Mesendoderm (in vitro differentiated cells): ENCODE measurements around the gene TARS2.

Experiments
- DNase-seq: peaks from one replicate; pipeline ENCODE4 v3.0.0; 2013
- H2AK5ac ChIP-seq: 2 replicates; pipeline ENCODE4 v1.6.1; 2013; ENCODE audit warnings: low read length, inconsistent platforms
- H2BK120ac ChIP-seq: 2 replicates; pipeline ENCODE4 v1.6.1; 2013; ENCODE audit warnings: low read depth, mild to moderate bottlenecking, low read length, moderate library complexity, mixed read lengths
- H2BK15ac ChIP-seq: replicated peaks from 2 replicates; pipeline ENCODE4 v1.6.1; 2013; ENCODE audit warnings: low read depth, mild to moderate bottlenecking, moderate library complexity
- H2BK5ac ChIP-seq: 2 replicates; pipeline ENCODE4 v1.6.1; 2013; ENCODE audit warnings: low read length, inconsistent platforms
- H3K18ac ChIP-seq: 2 replicates; pipeline ENCODE4 v1.6.1; 2013; ENCODE audit warnings: mild to moderate bottlenecking, low read length, mixed read lengths
- H3K23ac ChIP-seq: one replicate; pipeline ENCODE4 v1.6.1; 2013; ENCODE audit warnings: low read length
- H3K27ac ChIP-seq: 2 replicates; pipeline ENCODE4 v1.5.1; 2013; ENCODE audit warnings: low read depth, mild to moderate bottlenecking, inconsistent platforms, low read length, moderate library complexity
- H3K27me3 ChIP-seq: 2 replicates; pipeline ENCODE4 v1.6.1; 2013; ENCODE audit warnings: low read length, control low read depth, mild to moderate bottlenecking, inconsistent platforms; ENCODE audit not compliant: insufficient read depth, poor library complexity
- H3K36me3 ChIP-seq: 2 replicates; pipeline ENCODE4 v1.6.1; 2013; ENCODE audit warnings: low read length, inconsistent platforms; ENCODE audit not compliant: control insufficient read depth, insufficient read depth
- H3K4ac ChIP-seq: one replicate; pipeline ENCODE4 v1.6.1; 2013; ENCODE audit warnings: low read depth, mild to moderate bottlenecking, low read length, moderate library complexity
- H3K4me1 ChIP-seq: 2 replicates; pipeline ENCODE4 v1.6.1; 2013; ENCODE audit warnings: low read depth, low read length, inconsistent platforms; ENCODE audit not compliant: control insufficient read depth
- H3K4me2 ChIP-seq: 2 replicates; pipeline ENCODE4 v1.6.1; 2013; ENCODE audit warnings: low read length
- H3K4me3 ChIP-seq: 2 replicates; pipeline ENCODE4 v1.5.1; 2013; ENCODE audit warnings: mild to moderate bottlenecking, low read length
- H3K56ac ChIP-seq: one replicate; pipeline ENCODE4 v1.6.1; 2013; ENCODE audit warnings: low read length
- H3K79me1 ChIP-seq: 2 replicates; pipeline ENCODE4 v1.6.1; 2013; ENCODE audit warnings: low read length, inconsistent platforms
- H3K79me2 ChIP-seq: 2 replicates; pipeline ENCODE4 v1.6.1; 2013; ENCODE audit warnings: mild to moderate bottlenecking, low read length; ENCODE audit not compliant: control insufficient read depth, insufficient read depth
- H3K9ac ChIP-seq: 2 replicates; pipeline ENCODE4 v1.6.1; 2013; ENCODE audit warnings: low read length, inconsistent platforms
- H4K5ac ChIP-seq: one replicate; pipeline ENCODE4 v1.6.1; 2013; ENCODE audit warnings: low read length
- H4K8ac ChIP-seq: one replicate; pipeline ENCODE4 v1.6.1; 2013; ENCODE audit warnings: low read depth, mild to moderate bottlenecking, control low read depth, low read length, moderate library complexity
- WGBS: extraction: QIAGEN DNeasy Blood & Tissue Kit; methylation state at CpG from one replicate; pipeline ENCODE4 v1.1.7; 2013; ENCODE audit warnings: low lambda C conversion rate, missing lambda C conversion rate; ENCODE audit not compliant: insufficient coverage; ENCODE audit errors: extremely low coverage; 5-methylcytosine and 5-hydroxymethylcytosine counted together

Gene TARS2

DNA sequence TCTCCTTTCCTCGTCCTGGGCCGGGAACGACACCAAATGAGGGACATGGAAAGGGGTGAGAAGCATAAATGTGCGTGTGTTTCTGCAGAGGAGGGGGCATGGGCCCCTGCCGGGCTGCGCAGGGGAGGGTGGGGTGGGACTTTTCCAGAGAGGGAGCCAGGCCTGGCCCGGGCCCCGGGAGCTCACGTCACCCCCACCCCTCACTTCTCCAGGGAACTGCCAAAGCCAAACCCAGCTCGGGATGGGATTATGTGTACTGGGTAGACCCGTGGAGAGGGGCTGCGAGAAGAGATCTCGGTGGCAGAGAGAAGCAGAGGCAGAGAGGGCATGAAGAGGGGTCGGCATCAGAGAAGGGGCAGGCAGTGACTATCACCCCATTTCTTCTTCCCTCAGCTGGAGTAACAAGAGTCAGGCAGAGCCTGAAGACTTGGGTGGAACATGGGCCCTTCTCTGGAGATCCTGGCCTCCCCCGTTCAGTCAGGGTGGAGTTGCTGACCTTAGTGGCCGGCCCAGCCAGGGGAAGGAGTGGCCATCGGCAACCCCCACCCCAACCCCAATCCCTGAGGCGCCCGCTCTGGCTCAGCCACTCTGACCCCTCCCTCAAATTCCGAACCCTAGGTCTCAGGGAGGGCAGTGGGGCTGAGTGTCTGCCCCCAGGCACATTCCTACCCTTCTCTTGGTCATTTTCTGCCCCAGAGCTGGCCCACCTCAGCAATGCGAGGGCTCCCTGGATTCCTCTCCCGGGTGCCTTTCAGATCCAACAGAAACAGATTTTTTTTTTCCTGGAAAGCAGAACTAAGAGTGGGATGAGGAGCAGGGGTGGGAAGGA lies 63.2 kb downstream of the TARS2 start:
- Histone ChIP-seq H3K36me3 (no peaks in the 10 kb centered on the region), H3K9ac (no peak overlapping the region), H2BK15ac (no peak overlapping the region), H4K5ac (no peak overlapping the region), H3K4me3 (no peak overlapping the region), H3K18ac (no peak overlapping the region), H3K23ac (peak overlapping the region; percentile 89), H2BK5ac (no peak overlapping the region), H3K4ac (no peak overlapping the region), H4K8ac (no peak overlapping the region), H2BK120ac (no peak overlapping the region), H3K27ac (peak overlapping the region; percentile 23), H3K27me3 (no peaks in the 10 kb centered on the region), H3K79me1 (no peaks in the 10 kb centered on the region), H3K56ac (peak overlapping the region; percentile 17), H3K4me1 (no peaks in the 10 kb centered on the region), H2AK5ac (no peak overlapping the region), H3K4me2 (no peak overlapping the region), H3K79me2 (no peaks in the 10 kb centered on the region)
- peak; percentile 68 for DNase-seq
- WGBS: no CpG with 5 or more reads among the region's 22 CpGs

DNA sequence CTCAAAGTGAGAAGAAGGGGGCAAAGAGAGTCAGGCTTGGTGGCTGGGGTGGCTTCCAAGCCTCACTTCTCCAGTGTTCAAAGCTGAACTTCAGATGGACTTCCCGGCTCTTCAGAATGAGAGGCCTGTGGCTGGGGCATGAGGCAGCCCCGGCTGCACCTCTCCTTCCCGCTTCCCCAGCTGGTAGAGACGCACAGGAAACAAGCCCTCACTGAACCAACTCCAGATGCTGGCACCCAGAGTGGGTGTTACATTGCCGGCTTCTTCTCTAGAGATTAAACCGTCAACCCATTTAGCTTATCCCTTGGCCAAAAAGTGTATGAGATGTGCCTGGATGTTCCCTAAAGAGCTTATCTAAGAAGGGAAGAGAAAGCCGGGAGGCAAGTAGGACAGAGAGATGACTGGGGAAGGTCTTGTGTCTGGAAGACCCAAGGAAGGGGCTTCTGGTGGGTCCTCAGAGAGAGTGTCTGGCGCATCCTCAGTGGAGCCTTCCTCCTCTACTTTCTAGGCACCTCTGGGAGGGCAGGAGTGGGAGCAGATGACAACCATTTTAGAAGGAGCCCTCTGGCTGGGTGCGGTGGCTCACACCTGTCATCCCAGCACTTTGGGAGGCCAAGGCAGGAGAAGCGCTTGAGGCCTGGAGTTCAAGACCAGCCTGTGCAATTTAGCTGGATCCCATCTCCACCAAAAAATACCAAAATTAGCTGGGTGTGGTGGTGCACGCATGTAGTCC lies 64.0 kb downstream of the TARS2 start:
- Histone ChIP-seq H3K27me3 (no peaks in the 10 kb centered on the region), H2AK5ac (no peak overlapping the region), H3K36me3 (no peaks in the 10 kb centered on the region), H3K4me3 (no peak overlapping the region), H3K79me1 (no peaks in the 10 kb centered on the region), H4K8ac (no peak overlapping the region), H3K4me2 (no peak overlapping the region), H3K23ac (no peak overlapping the region), H3K18ac (no peak overlapping the region), H2BK5ac (no peak overlapping the region), H4K5ac (no peak overlapping the region), H3K56ac (no peak overlapping the region), H3K27ac (peak overlapping the region; percentile 23), H2BK15ac (no peak overlapping the region), H2BK120ac (no peak overlapping the region), H3K4me1 (no peaks in the 10 kb centered on the region), H3K9ac (no peak overlapping the region), H3K4ac (no peak overlapping the region), H3K79me2 (no peaks in the 10 kb centered on the region)
- WGBS: no CpG with 5 or more reads among the region's 11 CpGs
- DNase-seq: no peak

DNA sequence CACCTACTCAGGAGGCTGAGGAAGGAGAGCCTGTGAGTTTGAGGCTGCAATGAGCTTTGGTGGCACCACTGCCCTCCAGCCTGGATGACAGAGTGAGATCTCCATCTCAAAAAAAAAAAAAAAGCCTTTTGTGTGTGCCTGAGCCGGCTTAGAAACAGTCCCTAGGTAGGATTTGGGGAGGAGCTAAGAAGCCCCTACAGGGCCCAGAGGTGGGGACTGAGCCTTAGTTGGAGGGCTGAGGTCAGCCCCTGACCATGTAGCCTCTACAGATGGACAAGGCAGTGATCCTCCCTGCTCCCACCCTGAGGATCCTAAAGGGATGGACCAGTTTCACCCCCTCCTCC lies 64.5 kb downstream of the TARS2 start:
- Histone ChIP-seq H3K9ac (no peak overlapping the region), H3K4ac (no peak overlapping the region), H3K27me3 (no peaks in the 10 kb centered on the region), H3K27ac (no peak overlapping the region), H2BK15ac (no peak overlapping the region), H2AK5ac (no peak overlapping the region), H2BK5ac (no peak overlapping the region), H3K56ac (no peak overlapping the region), H4K8ac (no peak overlapping the region), H3K36me3 (no peaks in the 10 kb centered on the region), H3K79me2 (no peaks in the 10 kb centered on the region), H2BK120ac (no peak overlapping the region), H3K79me1 (no peaks in the 10 kb centered on the region), H3K23ac (no peak overlapping the region), H4K5ac (no peak overlapping the region), H3K4me3 (no peak overlapping the region), H3K4me2 (no peak overlapping the region), H3K18ac (no peak overlapping the region), H3K4me1 (no peaks in the 10 kb centered on the region)
- WGBS: no CpG with 5 or more reads among the region's 1 CpG
- DNase-seq: no peak

DNA sequence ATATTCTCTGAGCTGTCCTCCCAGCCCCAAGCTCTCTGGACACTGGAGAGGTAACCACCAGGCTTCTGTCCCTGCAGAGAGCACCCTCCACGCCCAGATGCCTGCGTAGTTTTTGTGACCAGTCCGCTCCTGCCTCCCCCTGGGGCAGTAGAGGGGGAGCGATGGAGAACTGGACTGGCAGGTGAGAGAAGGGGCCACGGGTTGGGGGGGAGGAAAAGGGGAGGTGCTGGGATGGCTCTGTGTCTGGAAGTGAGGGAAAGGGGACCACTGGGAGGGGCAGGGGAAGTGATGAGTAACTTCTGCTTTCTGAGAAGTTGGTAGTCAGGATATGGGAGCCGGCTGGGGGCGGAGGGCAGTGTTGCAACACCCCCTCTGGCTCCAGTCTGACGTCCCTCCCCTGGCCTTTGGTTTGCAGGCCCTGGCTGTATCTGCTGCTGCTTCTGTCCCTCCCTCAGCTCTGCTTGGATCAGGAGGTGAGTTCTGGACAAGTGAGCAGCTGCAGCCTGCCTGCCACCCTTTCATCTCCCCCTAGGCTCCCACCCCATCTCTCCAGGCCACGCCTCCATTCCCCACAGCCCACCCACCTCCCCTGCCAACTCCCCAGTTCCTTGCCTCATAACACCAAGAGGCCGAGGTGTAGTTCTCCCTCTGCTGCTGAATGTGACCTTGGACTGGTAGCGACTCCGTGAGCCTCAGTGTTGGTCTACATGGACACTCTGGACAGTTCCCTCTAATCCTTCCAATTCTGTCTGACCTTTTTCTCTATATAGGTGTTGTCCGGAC lies 65.1 kb downstream of the TARS2 start:
- no peak overlapping the region for H4K8ac ChIP-seq
- H3K4ac ChIP-seq: no peak overlapping the region
- H2BK120ac ChIP-seq: no peak overlapping the region
- no peaks in the 10 kb centered on the region for H3K79me2 ChIP-seq
- H3K27ac ChIP-seq: no peak overlapping the region
- no peak overlapping the region for H3K18ac ChIP-seq
- no peak overlapping the region for H4K5ac ChIP-seq
- no peak overlapping the region for H3K23ac ChIP-seq
- no CpG with 5 or more reads among the region's 13 CpGs for WGBS
- H2BK5ac ChIP-seq: no peak overlapping the region
- H3K27me3 ChIP-seq: no peaks in the 10 kb centered on the region
- peak; percentile 77 for DNase-seq
- no peaks in the 10 kb centered on the region for H3K36me3 ChIP-seq
- H3K56ac ChIP-seq: peak overlapping the region; percentile 6
- H2BK15ac ChIP-seq: no peak overlapping the region
- no peak overlapping the region for H3K9ac ChIP-seq
- H3K4me2 ChIP-seq: no peak overlapping the region
- H3K4me1 ChIP-seq: no peaks in the 10 kb centered on the region
- no peak overlapping the region for H3K4me3 ChIP-seq
- H2AK5ac ChIP-seq: no peak overlapping the region
- H3K79me1 ChIP-seq: no peaks in the 10 kb centered on the region

DNA sequence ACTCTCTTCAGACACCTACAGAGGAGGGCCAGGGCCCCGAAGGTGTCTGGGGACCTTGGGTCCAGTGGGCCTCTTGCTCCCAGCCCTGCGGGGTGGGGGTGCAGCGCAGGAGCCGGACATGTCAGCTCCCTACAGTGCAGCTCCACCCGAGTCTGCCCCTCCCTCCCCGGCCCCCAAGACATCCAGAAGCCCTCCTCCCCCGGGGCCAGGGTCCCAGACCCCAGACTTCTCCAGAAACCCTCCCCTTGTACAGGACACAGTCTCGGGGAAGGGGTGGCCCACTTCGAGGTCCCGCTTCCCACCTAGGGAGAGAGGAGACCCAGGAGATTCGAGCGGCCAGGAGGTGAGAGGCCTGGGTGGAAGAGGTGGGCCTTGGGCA lies 65.7 kb downstream of the TARS2 start:
- H4K5ac ChIP-seq: no peak overlapping the region
- no peak for DNase-seq
- H2BK5ac ChIP-seq: no peak overlapping the region
- no peaks in the 10 kb centered on the region for H3K36me3 ChIP-seq
- no peak overlapping the region for H2BK15ac ChIP-seq
- no CpG with 5 or more reads among the region's 12 CpGs for WGBS
- H2AK5ac ChIP-seq: no peak overlapping the region
- no peaks in the 10 kb centered on the region for H3K79me2 ChIP-seq
- no peaks in the 10 kb centered on the region for H3K4me1 ChIP-seq
- no peak overlapping the region for H3K27ac ChIP-seq
- peak overlapping the region; percentile 15 for H3K56ac ChIP-seq
- no peak overlapping the region for H3K9ac ChIP-seq
- H3K4me2 ChIP-seq: no peak overlapping the region
- no peak overlapping the region for H3K23ac ChIP-seq
- H4K8ac ChIP-seq: no peak overlapping the region
- no peaks in the 10 kb centered on the region for H3K79me1 ChIP-seq
- no peaks in the 10 kb centered on the region for H3K27me3 ChIP-seq
- no peak overlapping the region for H3K4me3 ChIP-seq
- no peak overlapping the region for H3K18ac ChIP-seq
- no peak overlapping the region for H2BK120ac ChIP-seq
- no peak overlapping the region for H3K4ac ChIP-seq
